Right lobe of liver (tissue), 6 donors: Measurements from ENCODE around the gene WDR62. TPM values are rescaled to one million over a fixed set of nuclear protein-coding genes. Genes with fewer than 3 reads are reported as not detected.

Experiments used
- ATAC-seq, 4 donors: fragments of 200-7000 bp; cut with Tn5 transposase; one replicate each; pipeline ENCODE4 v1.9.1; 2020; ENCODE audit warnings: mild to moderate bottlenecking in 4 of 4, moderate library complexity in 4 of 4
- DNase-seq, 3 donors: peaks; one replicate each; pipeline ENCODE4 v3.0.0-alpha.2; 2020
- H3K27ac ChIP-seq, 3 donors: fragments of 200-600 bp; one replicate each; pipeline ENCODE4 v1.8.0; 2022
- H3K27me3 ChIP-seq, 2 donors: fragments of 200-600 bp; one replicate each; pipeline ENCODE4 v1.8.0; 2022
- H3K36me3 ChIP-seq, 4 donors: fragments of 200-600 bp; sonication (generic) in 1 of 4; one replicate each; pipeline versions ENCODE4 v1.5.1 to v1.8.0; 2017 to 2022; ENCODE audit warnings: control low read depth in 1 of 4
- H3K4me1 ChIP-seq, 4 donors: fragments of 200-600 bp; sonication (generic) in 1 of 4; one replicate each; pipeline versions ENCODE4 v1.5.1 to v1.8.0; 2017 to 2022; ENCODE audit warnings: control low read depth in 1 of 4
- H3K4me3 ChIP-seq, 3 donors: fragments of 200-600 bp; one replicate each; pipeline ENCODE4 v1.8.0; 2022
- H3K9me3 ChIP-seq, 4 donors: fragments of 200-600 bp; sonication (generic) in 1 of 4; one replicate each; pipeline versions ENCODE4 v1.5.1 to v1.8.0; 2017 to 2022; ENCODE audit warnings: control low read depth in 1 of 4
- CTCF ChIP-seq, 4 donors: fragments of 200-600 bp in 3 of 4; fragments of 450-650 bp in 1 of 4; IDR thresholded peaks; one replicate each; pipeline versions ENCODE4 v1.5.1 to v1.8.0; 2016 to 2022; ENCODE audit warnings: antibody characterized with exemption in 4 of 4, mild to moderate bottlenecking in 2 of 4
- POLR2A ChIP-seq: fragments of 450-650 bp; IDR thresholded peaks from one replicate; pipeline ENCODE4 v1.6.1; 2017; ENCODE audit warnings: antibody characterized with exemption, mild to moderate bottlenecking
- WGBS: methylation state at CpG from one replicate; pipeline ENCODE4 v1.1.6; 2018; ENCODE audit warnings: low coverage, low lambda C conversion rate; ENCODE audit not compliant: insufficient coverage; ENCODE audit errors: missing lambda C conversion rate; 5-methylcytosine and 5-hydroxymethylcytosine counted together
- intact Hi-C, 2 donors: fragments of 100-400 bp; cut with DNase I; formaldehyde crosslinking; loops; one replicate each; pipeline versions ENCODE4 v1.11.2 to v1.14.1; 2022
- total RNA-seq, 6 experiments: library from RNA; depleted of rRNA in 2 of 6; stranded (reverse); fragments of >200 nt in 2 of 6; fragmentation: NEBNext Ultra II Directional in 3 of 6; extraction: Animal tissue kit (Norgen Biotek cat#: 25700) in 3 of 6; gene quantifications; one replicate each; pipeline versions ENCODE4 v1.1.0 to v1.2.4, GENCODE V29; 2016 to 2023
- donor health status: DM: no; HTN: yes; CAD: no.
- donor health status: DM: no; HTN: no; CAD: no.
- donor health status: DM: no; HTN: no; CAD: no.
- donor health status: DM: no; HTN: yes; CAD: no.
- donor health status: DM: no; HTN: yes; CAD: no.

WDR62 gene
- total RNA-seq, 6 experiments from 2014 or later: 0.20 to 1.6 (median 0.58) TPM

DNA sequence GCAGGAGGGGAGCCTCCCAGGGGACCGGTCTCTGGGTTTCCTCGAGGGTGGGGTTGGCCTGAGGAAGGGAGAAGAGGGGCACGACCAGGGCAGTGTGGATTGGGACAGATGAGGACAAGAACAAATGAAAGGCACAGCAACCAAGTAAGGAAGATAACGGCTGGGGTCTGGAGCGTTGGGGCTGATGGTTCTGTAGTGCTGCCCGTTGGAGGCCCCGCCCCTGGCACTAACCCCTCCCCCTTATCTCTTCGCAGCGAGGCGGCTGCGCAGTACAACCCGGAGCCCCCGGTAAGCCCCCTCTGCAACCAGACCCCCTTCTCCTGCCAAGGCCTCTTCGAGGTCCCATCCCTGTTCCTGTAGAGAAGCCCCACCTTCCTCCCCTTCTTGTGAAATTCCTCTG is 87.3 kb downstream of the WDR62 start:
- no peak for ATAC-seq

GRCh38 chr19:36142496-36142895 is 87.8 kb downstream of the WDR62 start:
- intact Hi-C loops: no loop called here
- TF ChIP-seq CTCF (IDR thresholded peaks at IDR 0.05) (no peak), POLR2A (no peak)
- no peak overlapping the region for H3K27ac ChIP-seq

More for the DNA sequence above, 87.3 kb downstream of the WDR62 start:
- WGBS: 94% methylated on average over 3 of the region's 14 CpGs
- no peak overlapping the region for H3K27ac ChIP-seq
- H3K4me1 ChIP-seq: peaks cover 0 to 17% (median 0%) of the 10 kb centered on the region in 4 donors
- TF ChIP-seq CTCF (IDR thresholded peaks at IDR 0.05) (no peak), POLR2A (no peak)
- no peaks in the 10 kb centered on the region for H3K9me3 ChIP-seq
- no peak for DNase-seq
- no peak overlapping the region for H3K4me3 ChIP-seq
- peaks cover 0 to 46% (median 29%) of the 10 kb centered on the region in 4 donors for H3K36me3 ChIP-seq
- intact Hi-C loops: no loop called here
- H3K27me3 ChIP-seq: no peaks in the 10 kb centered on the region

GRCh38 chr19:36144624-36145023 is 89.9 kb downstream of the WDR62 start:
- TF ChIP-seq POLR2A: no peak
- Histone ChIP-seq H3K4me1 (peaks cover 0 to 6% (median 0%) of the 10 kb centered on the region in 4 donors), H3K4me3 (no peak overlapping the region), H3K27me3 (no peaks in the 10 kb centered on the region), H3K9me3 (no peaks in the 10 kb centered on the region), H3K27ac (no peak overlapping the region), H3K36me3 (peaks cover 0 to 69% (median 41%) of the 10 kb centered on the region in 4 donors)
- DNase-seq: no peak
- intact Hi-C loops: no loop called here
- ATAC-seq: no peak
- 100% methylated on average over 6 of the region's 6 CpGs for WGBS

More at GRCh38 chr19:36142496-36142895, 87.8 kb downstream of the WDR62 start:
- Histone ChIP-seq H3K36me3 (peaks cover 0 to 50% (median 31%) of the 10 kb centered on the region in 4 donors), H3K4me3 (no peak overlapping the region), H3K9me3 (no peaks in the 10 kb centered on the region), H3K27me3 (no peaks in the 10 kb centered on the region), H3K4me1 (peaks cover 0 to 12% (median 0%) of the 10 kb centered on the region in 4 donors)
- WGBS: 93% methylated on average over 3 of the region's 9 CpGs
- DNase-seq (no peak), ATAC-seq (no peak)

DNA sequence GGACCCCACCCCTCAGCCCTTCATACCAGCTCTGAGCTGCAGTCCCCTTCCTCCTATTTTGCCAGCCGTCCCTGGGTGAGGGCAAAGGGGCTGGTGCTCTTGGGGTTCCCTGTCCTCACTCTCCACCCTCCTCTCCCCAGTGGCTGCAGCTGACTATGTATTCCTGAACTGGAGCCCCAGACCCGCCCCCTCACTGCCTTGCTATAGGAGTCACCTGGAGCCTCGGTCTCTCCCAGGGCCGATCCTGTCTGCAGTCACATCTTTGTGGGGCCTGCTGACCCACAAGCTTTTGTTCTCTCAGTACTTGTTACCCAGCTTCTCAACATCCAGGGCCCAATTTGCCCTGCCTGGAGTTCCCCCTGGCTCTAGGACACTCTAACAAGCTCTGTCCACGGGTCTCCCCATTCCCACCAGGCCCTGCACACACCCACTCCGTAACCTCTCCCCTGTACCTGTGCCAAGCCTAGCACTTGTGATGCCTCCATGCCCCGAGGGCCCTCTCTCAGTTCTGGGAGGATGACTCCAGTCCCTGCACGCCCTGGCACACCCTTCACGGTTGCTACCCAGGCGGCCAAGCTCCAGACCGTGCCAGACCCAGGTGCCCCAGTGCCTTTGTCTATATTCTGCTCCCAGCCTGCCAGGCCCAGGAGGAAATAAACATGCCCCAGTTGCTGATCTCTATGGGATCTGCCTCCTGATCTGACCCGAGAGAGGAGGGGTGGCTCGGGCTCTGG is 95.1 kb downstream of the WDR62 start:
- no peak overlapping the region for H3K4me3 ChIP-seq
- WGBS: 95% methylated on average over 4 of the region's 13 CpGs
- H3K27me3 ChIP-seq: no peaks in the 10 kb centered on the region
- TF ChIP-seq POLR2A: no peak
- no peak for TF ChIP-seq CTCF (IDR thresholded peaks at IDR 0.05)
- peaks cover 0 to 53% (median 28%) of the 10 kb centered on the region in 4 donors for H3K36me3 ChIP-seq
- H3K27ac ChIP-seq: no peak overlapping the region
- DNase-seq (no peak), ATAC-seq (no peak)
- intact Hi-C loops: no loop called here
- H3K9me3 ChIP-seq: no peaks in the 10 kb centered on the region
- H3K4me1 ChIP-seq: no peaks in the 10 kb centered on the region

- intact Hi-C loops: no loop called here
- no peaks in the 10 kb centered on the region for H3K27me3 ChIP-seq
- H3K36me3 ChIP-seq: peaks cover 0 to 46% (median 27%) of the 10 kb centered on the region in 4 donors
- no peak for DNase-seq
- H3K4me3 ChIP-seq: no peak overlapping the region
- no peaks in the 10 kb centered on the region for H3K9me3 ChIP-seq
- H3K27ac ChIP-seq: no peak overlapping the region
- TF ChIP-seq POLR2A (no peak), CTCF (IDR thresholded peaks at IDR 0.05) (no peak)
- WGBS: 40% methylated on average over 2 of the region's 5 CpGs
- H3K4me1 ChIP-seq: no peaks in the 10 kb centered on the region
- ATAC-seq: peak in 1 of 4 donors; percentile 4
Observed at GRCh38 chr19:36150586-36150985, 95.9 kb downstream of the WDR62 start.
